GM21447 (cell line): ENCODE data around the gene PRPF6.
"Not testable (repeated sequence)": the region's sequence is repeated elsewhere in the genome, so short reads cannot be mapped to it uniquely, and the experiment has no call there.

Experiments
- ATAC-seq: cut with Tn5 transposase; IDR thresholded peaks from one replicate; pipeline ENCODE4 v1.9.1; 2021; ENCODE audit not compliant: unreplicated experiment

The PRPF6 gene

DNA sequence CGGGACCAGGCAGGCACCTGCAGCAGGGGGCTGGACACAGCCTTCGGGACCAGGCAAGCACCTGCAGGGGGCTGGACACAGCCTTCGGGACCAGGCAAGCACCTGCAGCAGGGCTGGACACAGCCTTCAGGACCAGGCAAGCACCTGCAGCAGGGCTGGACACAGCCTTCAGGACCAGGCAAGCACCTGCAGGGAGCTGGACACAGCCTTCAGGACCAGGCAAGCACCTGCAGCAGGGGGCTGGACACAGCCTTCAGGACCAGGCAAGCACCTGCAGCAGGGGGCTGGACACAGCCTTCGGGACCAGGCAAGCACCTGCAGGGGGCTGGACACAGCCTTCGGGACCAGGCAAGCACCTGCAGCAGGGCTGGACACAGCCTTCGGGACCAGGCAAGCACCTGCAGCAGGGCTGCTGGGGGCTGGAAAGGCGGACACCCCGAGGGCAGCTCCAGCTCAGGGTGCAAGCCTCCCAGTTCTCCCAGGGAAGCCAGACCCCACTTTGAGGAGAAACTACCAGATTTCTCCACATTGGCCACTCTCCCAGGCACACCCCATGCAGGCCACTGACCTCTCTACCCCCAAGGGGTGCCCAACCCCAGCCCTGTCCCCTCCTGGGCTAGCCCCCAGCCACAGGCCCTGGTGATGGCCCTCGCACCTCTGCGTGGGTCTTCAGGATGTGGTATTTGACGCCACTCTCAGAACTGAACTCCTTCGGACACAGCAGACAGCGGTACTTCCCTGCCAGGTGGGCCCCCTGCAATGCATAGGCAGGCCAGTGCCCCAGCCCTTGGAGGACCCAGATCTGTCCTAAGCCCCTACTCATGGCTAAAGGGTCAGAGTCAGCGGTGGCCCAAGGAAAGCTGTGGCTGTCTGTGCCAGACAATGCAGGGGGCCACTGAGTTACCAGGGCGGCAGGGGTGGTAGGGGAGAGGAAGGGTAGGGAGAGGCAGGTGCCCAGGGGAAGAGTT lies 20.0 kb upstream of the PRPF6 start:
- not testable (repeated sequence) for ATAC-seq

DNA sequence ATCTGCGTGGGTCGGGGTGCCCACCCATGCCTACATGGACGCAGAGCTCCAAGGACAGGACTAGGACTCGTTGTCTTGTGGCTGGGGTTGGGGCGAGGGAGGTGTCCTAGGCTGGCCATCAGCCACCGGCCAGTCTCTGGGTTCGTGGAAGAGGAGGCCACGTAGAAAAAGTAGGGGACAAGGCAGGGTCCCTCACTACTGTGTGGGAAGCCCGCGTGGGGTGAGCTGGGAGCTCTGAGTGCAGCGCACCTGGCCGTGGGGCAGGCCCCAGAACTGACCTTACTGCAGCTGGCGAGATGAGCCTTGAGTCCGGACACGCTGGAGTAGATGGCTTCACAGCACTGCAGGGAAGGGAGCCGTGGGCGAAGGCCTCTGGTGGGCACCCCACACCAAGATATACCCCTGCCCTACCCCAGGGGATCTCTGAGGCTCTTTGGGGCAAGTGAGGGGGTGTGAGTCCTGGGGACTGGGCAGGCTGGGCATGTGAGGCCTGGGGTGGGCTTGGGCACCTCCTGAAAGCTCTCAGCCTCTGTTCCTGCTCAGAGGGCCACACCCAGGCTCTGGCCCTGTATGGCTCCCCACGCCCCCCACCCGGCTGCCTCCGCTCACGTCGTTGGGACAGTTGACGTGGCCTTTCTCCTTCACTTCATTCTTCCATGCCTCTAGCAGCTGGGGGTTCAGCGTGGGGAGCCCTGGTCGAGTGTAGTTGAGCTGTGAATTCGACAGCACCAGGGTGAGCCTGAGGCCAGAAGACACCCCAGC lies 19.1 kb upstream of the PRPF6 start:
- ATAC-seq = no peak

DNA sequence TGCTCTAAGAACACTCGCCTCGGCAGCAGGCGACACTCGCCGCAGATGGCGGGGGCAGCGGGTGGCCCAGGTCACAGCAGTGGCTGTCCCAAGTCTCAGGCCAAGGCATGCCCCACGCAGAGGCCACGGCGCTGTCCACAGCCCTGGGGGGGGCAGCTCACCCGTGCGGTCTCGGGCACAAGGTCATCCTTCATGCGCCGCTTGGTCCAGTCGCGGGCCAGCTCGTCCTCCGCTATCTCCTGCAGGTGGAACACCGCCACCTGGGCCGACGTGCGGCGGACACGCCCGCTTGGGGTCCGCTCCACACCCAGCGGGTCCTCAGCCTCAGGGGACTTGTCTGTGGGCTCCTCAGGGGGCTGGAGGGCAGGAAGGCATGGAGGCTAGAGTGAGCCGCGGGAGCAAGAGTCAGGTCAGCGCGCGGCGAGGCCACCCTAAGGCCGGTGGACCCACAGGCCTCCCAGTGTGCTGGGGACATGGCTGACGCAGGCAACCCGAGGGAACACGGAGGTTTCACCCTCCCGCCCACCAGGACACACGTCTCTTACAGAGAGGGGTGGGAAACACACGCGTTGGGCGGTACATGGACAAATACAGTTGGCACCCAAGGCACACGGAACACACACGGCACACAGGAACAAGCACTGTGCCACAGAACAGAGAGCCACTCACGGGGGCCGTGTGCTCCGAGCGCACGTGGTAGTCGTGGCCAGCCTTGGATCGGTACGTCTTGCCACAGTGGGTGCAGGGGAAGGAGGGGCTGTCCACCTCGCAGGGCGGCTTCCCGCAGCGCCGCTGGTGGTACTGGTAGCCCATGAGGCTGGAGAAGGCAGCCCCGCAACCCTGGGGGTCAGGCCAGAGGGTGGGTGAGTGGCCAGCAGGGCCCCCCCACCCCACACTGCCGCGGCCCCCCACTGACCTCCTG lies 18.2 kb upstream of the PRPF6 start:
- no peak for ATAC-seq

DNA sequence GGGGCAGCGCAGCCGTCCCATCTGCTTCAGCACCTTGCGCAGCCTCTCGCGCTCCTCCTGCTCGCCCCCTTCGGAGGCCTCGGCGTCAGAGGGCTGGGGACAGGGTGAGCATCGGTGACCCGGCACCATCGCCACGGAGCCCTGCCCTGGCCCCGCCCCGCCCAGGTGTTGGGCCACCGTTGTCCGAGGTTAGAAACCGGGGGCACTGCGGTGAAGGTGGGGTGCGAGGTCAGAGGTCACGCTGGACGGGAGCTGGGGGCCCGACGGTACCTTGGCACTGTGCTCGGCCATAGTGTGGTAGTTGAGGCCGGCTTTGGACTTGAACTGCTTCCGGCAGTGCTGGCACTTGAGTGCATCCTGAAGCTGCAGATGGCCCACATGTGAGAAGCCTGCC lies 17.6 kb upstream of the PRPF6 start:
- no peak for ATAC-seq

DNA sequence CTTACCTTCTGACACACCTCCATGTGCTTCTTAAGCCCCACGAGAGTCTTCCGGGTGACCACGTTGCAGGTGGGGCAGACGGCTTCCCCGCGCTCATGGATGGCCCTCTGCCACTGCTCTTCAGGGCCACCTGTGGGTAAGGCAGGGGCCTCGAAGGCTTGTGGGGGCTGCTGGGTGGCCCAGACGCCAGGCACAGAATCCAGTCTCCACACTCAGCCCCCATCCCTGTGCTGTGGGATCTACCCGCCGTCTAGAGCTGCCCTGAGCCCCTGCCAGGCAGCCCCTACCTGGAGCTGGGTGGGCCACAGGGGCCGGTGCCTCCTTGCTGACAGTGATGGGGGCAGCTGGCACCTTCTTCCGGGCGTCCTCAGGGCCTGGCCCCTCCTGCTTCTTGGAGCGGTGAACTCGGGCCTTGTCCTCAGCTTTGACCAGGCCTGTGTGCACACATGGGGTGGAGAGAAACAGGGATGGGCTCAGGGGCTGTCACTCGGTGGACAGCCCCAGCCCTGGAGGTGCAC lies 17.1 kb upstream of the PRPF6 start:
- no peak for ATAC-seq

DNA sequence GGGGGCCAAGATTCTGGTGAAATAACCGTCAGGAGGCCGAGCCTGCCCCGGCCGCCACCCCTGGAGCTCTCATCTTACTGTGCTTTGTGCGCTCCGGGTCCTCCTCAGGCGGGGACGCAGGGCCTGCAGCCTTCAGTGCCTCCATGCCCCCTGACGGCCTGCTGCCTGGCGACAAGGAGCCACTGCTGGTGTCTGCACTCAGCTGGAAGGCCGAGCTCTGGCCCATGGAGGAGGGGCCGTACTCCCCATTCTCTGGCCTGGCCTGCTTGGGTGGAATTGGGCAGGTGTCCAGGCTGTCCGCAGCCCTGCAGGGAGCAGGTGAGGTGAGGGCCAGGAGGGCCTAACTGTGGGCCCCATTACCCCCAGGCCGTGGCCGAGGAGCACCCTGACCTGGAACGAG lies 16.5 kb upstream of the PRPF6 start:
- no peak for ATAC-seq

DNA sequence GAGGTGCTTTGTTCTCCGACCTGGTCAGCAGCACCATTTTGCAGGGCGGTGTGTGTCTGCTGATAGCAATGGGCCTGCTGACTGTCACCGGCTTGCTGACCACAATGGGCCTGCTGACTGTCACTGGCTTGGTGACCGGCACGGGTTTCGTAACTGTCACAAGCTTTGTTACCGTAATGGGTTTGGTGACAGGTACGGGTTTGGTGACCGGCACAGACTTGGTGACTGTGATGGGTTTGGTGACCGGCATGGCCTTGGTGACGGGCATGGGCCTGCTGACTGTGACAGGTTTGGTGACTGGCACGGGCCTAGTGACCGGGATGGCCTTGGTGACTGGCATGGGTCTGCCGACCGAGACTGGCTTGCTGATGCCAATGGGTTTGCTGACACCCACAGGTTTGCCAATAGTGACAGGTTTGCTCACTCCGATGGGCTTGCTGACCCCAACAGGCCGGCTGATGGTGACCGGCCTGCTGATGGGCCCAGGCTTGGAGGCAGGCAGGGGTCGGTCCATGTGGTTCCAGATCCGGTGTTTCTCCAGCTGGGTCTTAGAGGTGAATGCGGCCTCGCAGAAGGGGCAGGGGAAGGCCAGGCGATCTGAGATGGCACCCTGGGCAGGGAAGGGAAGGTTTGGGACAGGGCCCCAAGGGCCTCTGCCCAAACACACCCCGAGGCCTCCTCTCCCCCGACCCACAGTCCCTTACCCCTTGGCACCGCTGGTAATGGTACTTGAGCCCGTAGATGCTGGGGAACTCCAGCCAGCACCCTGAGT lies 14.6 kb upstream of the PRPF6 start:
- no peak for ATAC-seq

DNA sequence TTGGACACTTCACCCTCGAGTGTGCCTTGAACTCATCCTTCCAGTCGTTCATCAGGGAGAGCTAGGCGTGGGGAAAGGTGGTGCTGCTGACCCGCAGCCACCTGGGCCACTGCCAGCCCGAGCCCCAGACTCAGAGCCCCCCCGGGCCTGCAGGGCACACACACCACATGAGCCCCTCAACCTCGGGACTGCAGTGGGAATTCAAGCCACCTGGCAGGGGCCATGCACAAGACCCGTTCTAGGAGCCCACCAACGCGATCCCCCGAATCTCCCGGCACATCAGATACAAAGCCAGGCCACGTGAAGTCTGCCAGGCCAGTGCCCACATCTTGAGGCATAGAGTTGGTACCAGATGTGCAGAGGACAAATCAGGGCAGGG lies 14.0 kb upstream of the PRPF6 start:
- no peak for ATAC-seq

DNA sequence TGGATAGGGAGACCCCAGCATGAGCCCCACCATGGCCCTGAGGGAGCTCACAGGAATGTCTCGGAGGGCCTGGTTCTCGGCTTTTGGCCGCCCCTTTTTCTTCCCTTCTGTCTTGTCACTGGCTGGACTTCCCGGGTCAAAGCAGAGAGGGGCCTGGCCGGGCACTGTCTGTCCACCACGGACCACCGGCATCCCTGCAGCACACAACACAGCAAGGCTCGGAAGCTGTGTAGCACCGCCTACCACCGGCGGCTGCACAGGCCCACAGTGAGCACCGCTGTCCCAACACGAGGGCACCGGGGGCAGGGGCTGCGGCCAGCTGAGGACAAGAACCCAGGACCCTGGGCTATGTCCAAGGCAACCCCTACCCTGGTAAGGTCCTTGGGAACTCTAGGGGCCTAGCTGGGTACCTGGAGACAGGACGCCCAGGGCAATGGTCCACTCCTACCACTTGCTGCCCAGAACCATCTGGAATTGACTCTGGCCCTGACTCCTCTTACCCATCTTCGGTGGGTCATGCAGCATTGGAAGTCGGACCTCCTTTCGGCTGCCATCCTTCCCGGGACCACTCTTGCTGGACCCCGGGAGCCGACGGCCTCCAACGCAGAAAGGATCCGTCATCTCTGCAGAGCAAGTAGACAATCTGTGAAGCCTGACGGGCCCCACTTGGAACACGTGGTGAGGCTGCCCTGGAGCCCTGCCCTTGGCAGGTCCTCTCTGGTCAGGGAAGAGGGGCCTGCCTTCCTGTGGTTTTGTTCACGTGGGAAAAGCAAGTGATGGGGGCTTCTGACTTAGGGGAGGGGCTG lies 13.4 kb upstream of the PRPF6 start:
- no peak for ATAC-seq

DNA sequence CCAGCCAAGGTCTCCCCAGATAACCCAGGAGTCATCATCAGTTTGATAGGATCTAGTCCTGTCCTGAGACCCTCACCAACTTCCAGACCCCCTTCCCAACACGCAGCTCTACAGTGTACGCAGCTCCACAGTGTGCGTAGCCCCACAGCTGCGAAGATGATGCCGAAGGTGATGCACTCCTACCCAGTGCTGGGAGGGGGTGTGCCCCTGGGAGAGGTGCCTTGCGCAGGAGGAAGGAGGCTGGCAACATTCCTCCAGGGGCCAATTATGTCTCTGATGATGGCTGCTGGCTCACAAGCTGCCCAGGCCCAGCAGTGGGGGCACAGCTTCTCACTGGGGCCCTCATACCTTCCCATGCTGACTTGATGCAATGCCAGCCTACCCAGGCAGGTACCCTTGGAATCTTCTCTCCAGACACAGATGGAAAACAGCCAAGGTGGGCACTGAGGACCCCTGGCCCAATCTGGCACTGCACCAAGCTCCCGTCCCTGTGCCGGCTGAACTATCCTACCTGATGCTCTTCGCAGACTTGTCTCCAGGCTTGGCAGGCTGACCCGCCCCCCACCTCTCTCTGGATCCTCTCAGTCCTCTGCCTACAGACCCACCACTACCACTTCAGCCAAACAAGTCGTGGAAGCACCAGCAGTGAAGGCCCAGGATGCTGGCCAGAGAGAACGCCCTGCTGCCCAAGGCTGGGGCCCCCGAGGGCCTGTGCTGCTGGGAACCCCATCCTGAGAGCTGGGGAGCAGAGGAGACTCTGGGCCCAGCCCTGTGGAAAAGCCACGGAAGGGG lies 12.6 kb upstream of the PRPF6 start:
- no peak for ATAC-seq

DNA sequence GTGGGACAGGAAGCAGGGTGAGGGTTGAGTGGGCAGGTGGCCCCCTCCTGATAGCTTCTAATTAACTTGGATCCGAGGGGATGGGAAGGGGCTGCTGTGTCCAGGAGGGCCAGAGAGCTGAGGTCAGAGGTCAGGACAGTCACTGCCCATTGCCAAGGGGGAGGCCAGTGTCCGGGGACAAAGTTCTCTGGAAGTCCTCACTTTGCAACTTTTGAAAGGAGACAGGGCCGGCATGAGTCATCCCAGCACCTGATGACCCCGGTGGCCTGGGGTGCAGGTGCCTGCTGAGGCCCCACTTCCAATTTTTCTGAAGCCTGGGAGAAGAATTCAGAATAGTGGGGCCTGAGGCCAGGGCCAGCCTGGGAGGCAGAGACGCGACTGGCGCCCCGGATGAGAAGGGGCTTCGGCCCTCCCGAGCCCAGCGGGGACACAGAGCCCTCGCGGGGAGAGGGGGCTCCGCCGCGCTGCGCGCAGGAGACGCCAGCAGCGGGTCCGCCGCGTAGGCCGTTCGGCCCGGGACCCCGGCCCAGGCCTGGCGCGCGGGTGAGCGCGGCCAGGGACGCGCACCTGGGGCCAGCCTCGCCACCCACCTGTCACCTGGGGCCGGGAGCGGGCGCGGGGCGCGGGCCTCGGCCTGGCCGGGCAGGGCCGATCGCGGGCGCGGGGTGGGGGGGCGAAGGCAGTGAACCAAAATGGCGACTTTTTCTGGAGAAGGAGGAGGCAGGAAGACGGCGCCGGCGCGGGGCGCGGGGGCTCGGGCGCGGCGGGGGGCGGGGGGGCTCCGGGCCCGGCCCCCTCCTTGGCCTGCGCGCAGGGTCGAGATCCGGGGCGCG lies 11.8 kb upstream of the PRPF6 start:
- ATAC-seq = no peak

DNA sequence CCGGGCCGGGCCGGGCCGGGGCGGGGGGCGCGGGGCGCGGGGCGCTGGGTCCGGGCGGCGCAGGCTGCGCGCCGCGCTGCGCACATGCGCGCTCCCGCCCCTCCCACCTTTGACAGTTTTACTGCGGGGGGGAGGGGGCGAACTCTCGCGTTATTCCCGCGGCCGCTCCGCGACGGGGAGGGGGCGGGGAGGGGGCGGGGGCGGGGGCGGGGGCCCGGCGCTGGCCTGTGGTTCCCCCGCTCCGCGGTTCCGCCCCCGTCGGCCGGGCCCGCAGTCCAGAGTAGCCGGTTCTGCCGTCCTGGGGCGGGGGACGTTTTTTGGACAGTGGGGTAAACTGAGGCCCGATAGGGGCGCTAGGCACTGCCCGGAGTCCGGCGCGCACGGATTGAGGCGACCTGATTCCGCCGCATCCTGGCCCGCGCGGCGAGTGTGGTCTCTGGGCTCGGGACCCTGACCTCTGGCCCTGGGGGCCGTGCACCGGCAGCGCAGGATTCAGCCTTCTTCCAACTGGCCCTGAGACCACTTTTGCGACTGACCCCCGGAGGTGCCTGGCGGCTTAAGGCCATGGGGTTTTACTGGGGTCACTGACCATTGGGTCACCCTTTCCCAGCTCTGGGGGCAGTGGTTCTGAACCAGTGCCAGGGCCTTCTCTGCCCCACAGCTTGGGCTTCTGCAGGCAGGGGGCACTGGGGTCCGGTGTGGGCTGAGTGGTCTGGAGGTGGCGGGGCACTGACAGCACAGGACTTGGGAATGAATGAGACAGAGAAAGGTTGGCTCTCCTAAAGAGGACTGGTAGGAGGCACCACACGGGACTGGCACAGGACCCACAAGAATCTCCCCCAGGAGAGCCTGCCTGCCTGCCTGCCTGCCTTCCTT lies 10.9 kb upstream of the PRPF6 start, which contains the start of gene ZNF512B:
Gene ZNF512B, minus strand, starts transcription at position 93 of the 876 bp plus-strand sequence. CDS start 1,980 bp downstream, outside the sequence.
- ATAC-seq = no peak

DNA sequence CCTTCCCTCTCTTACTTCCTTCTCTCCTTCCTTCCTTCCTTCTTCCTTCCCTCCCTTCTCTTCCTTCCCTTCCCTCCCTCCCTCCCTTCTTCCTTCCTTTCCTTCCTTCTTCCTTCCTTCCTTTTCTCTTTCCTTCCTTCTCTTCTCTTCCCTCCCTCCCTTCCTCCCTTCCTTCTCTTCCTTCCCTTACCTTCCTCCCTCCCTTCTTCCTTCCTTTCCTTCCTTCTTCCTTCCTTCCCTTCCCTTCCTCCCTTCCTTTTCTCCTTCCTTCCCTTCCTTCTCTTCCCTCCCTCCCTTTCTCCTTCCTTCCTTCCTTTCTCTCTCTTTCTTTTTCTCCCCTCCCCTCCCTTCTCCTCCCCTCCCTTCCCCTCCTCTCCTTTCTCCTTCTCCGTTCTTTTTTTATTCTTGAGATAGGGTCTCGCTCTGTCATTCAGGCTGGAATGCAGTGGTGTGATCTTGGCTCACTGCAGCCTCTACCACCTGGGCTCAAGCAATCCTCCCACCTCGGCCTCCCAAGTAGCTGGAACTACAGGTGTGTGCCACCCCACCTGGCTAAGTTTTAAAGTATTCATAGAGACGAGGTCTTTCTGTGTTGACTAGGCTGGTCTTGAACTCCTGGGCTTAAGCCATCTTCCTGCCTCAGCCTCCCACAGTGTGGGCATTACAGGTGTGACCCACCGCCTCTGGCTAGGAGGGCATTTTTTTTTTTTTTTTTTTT lies 10.1 kb upstream of the PRPF6 start:
- no peak for ATAC-seq

DNA sequence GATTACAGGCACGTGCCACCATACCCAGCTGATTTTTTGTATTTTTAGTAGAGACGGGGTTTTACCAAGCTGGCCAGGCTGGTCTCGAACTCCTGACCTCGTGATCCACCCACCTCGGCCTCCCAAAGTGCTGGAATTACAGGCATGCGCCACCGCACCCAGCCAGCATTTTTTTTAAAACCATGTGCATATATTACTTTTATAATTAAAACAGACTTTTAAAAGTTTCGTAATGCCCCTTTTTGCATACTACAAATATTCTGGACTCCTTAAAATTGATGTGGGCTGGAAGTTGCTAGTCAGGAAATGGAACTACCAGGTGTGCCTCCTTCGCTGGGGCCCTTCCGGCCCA lies 9.0 kb upstream of the PRPF6 start:
- ATAC-seq = not testable (repeated sequence)

DNA sequence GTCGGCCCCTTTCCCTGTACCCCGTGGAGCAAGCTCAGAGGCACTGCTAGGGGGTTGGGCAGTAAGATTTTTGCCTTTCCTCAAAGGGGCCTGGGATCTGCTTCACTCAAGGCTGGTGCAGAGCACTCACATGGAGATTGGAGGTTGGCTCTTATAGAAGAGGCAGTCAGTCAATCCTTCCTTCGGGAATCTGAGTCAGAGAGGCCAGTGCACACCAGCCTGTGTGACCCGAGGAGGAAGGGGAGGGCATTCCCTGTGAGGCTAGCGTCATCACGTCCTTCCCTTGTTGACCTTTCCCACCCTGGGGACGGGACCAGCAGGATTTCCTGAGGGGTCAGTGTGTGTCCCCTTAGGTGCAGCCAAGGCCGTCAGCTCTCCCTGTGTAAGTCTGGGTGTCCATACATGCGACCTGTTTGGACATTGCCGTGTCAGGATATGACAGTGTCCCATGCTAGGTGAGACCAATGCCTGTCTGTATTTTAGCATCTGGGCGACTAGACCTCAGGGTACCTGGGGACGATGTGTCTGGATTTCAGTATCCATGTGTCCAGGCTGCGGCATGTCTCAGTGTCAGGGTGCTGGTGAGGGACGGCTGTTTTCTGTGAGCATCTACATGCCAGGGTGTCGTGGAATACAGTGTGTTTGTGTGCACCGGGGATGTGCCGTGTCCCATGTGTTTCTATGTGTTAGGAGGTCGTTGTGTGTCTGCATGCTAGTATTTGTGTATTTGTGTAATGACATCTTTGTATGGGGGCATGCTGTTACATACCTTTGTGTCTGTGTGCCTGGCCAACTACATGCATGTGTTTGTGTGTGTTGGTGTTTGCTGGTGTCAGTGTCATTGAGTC lies 8.4 kb upstream of the PRPF6 start:
- ATAC-seq = no peak
